ENCODE results near the gene SLC5A4.

Gene SLC5A4

DNA sequence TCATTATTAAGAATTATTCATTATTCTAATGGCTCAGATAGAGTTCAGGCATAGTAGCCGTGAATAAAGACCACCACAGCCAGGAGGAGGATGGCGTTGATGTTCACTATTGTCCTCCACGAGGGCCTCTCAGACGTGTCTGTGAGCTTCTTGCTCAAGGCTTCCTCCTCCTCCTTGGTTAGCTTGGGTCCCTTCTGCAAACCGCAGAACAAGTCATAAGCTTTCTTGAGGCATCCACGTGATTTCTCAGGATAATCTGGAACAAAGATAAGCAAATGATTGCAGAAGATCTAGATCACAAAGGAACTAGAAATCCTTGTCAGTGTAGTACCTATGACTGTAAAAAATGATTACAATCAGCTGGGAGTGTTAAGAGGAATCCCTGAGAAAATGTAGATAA, 36.7 kb downstream of the SLC5A4 start:
- DNase-seq (ENCODE audit: low spot score): no peak
- ChIA-PET CTCF (interaction anchor here (0.6 to 0.8 kb wide), 2 partner anchors 11 to 47 kb away, joined by 3 read pairs; no protein-coding TSS in a partner anchor), POLR2A (ENCODE audit: low non-redundant PET) (no interaction called here)
- no peak overlapping the region for H3K27ac ChIP-seq
- TF ChIP-seq, protein P1, sequence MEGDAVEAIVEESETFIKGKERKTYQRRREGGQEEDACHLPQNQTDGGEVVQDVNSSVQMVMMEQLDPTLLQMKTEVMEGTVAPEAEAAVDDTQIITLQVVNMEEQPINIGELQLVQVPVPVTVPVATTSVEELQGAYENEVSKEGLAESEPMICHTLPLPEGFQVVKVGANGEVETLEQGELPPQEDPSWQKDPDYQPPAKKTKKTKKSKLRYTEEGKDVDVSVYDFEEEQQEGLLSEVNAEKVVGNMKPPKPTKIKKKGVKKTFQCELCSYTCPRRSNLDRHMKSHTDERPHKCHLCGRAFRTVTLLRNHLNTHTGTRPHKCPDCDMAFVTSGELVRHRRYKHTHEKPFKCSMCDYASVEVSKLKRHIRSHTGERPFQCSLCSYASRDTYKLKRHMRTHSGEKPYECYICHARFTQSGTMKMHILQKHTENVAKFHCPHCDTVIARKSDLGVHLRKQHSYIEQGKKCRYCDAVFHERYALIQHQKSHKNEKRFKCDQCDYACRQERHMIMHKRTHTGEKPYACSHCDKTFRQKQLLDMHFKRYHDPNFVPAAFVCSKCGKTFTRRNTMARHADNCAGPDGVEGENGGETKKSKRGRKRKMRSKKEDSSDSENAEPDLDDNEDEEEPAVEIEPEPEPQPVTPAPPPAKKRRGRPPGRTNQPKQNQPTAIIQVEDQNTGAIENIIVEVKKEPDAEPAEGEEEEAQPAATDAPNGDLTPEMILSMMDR (conservative IDR thresholded peaks at IDR 0.05; ENCODE audit: low read depth): no peak

DNA sequence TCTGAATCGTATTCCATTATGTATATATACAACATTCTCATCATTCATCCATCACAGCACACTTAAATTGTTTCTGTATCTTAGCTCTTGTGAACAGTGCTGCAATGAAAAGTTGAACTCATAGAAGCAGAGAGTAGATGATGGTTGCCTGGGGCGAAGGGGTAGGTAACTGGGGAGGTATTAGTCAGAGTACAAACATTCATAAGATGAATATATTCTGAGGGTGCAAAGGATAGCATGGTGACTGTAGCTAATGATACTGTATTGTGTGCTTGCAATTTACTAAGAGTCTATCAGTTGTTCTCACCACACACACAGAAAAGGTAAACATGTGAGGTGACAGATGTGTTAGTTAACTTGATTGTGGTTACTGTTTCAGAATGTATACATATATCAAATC, 37.7 kb downstream of the SLC5A4 start:
- DNase-seq (ENCODE audit: low spot score): no peak
- TF ChIP-seq, protein P1 (conservative IDR thresholded peaks at IDR 0.05; ENCODE audit: low read depth): no peak
- POLR2A ChIA-PET (ENCODE audit: low non-redundant PET): no interaction called here
- H3K27ac ChIP-seq: no peak overlapping the region
- CTCF ChIA-PET: interaction anchor here (0.6 kb wide), 2 partner anchors 241 to 404 kb away, joined by 3 to 4 read pairs; no protein-coding TSS in a partner anchor

DNA sequence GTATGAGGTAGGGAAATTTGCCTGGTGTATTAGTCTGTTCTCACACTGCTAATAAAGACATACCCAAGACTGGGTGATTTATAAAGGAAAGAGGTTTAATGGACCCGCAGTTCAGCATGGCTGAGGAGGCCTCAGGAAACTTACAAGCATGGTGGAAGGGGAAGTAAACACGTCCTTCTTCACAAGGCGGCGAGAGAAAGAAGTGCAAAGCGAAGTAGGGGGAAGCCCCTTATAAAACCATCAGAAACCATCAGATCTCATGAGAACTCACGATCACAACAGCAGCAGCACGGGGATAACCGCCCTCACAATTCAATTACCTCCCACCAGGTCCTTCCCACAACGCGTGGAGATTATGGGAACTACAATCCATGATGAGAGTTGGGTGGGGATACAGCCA, 38.2 kb downstream of the SLC5A4 start:
- H3K27ac ChIP-seq: no peak overlapping the region
- TF ChIP-seq, protein P1 (conservative IDR thresholded peaks at IDR 0.05; ENCODE audit: low read depth): no peak
- CTCF ChIA-PET: interaction anchor here (0.6 kb wide), 1 partner anchor 240 kb away, joined by 4 read pairs; no protein-coding TSS in a partner anchor
- DNase-seq (ENCODE audit: low spot score): no peak
- POLR2A ChIA-PET (ENCODE audit: low non-redundant PET): no interaction called here

DNA sequence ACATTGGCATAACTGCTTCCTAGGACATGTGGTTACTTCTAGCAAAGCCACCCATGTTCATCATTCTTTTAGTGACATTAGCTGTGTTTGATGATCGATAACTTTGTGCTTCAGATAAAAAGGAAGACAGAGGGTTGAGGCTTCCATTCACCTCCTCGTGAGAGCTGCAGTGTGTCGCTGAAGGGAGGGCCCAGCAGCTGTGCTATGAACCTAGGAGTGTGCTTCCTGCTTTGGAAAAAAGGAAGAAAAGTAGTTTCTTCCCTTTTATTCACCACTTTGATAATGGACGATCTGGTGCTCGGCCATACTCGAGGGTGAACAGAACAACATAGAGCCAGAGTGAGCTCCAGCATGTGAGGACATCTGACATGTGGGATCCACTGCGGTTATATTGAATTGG, 44.1 kb downstream of the SLC5A4 start:
- no peak overlapping the region for H3K27ac ChIP-seq
- CTCF ChIA-PET: no interaction called here
- POLR2A ChIA-PET (ENCODE audit: low non-redundant PET): no interaction called here
- TF ChIP-seq, protein P1 (conservative IDR thresholded peaks at IDR 0.05; ENCODE audit: low read depth): no peak
- no peak for DNase-seq (ENCODE audit: low spot score)

DNA sequence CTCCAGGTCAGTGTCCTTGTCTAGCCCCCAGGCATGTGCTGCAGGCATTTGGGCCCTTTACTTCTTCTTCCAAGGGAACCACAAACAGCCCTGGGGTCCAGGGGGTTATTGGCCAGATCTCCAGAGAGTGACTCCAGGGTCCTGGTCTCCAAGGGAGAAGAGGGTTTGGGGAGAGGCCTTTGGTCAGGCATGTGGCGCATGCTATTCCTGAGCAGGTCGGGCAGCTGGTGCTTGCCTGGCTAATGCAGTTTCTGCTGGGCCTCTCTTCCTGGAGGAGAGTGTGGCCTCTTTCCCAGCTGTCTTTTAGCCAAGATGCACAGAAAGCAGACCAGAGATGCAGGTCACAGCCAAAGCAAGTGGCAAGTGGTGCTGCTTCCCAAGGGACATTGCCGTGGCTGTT, 46.5 kb downstream of the SLC5A4 start:
- TF ChIP-seq, protein P1 (conservative IDR thresholded peaks at IDR 0.05; ENCODE audit: low read depth): no peak
- ChIA-PET CTCF (no interaction called here), POLR2A (ENCODE audit: low non-redundant PET) (no interaction called here)
- DNase-seq (ENCODE audit: low spot score): no peak
- no peak overlapping the region for H3K27ac ChIP-seq

DNA sequence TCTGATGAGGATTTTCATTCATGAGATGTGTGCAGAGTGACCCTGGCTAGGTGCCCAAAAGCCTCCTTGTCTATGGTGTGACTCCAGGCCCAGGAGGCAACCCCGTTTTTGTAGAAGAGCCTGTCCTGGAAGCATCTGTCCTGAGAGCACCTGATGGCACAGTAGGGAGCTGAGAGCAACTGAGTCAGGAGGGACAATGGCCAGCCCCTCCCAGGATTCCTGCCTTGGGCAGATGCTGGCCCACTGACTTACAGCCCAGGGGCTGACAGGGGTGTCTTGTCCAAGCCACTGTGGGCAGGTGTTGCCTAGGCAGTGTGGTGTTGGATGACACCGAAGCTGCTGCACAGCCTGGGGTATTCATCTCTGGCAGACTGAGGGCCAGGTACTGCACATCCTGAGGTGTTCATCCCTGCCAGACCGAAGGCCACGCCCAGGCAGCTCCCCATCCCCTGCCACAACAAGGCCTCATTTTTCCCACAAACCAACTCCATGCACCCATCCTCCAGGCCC, 47.1 kb downstream of the SLC5A4 start:
- ChIA-PET CTCF (interaction anchor here (0.7 kb wide), 2 partner anchors 11 to 96 kb away, joined by 3 read pairs; no protein-coding TSS in a partner anchor), POLR2A (ENCODE audit: low non-redundant PET) (no interaction called here)
- H3K27ac ChIP-seq: no peak overlapping the region
- DNase-seq (ENCODE audit: low spot score): no peak
- TF ChIP-seq, protein P1 (conservative IDR thresholded peaks at IDR 0.05; ENCODE audit: low read depth): no peak
